Measurements from ENCODE around the gene PACSIN2. TPM values are rescaled to one million over a fixed set of nuclear protein-coding genes. Genes with fewer than 3 reads are reported as not detected.

Gene PACSIN2
- total RNA-seq, 1 donor from 2014 or later: 93.7 TPM

DNA sequence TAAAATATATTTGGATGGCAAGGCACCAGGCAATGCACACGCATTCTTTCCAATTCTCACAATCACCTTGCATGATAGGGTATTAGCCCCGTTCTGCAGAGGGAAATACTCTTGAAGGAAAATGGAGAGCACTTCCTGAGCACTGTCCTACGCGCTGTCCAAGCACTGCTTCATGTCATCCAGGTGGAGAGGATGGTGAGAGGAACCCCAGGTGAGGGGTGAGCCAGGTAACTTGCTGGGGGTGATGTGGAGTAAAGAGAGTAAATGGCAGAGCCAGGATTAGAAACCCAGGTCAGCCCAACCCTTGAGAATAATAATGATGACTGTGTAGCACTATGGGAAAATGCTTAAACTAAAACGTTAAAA is 711 bp upstream of the PACSIN2 start:
- H3K9me3 Mint-ChIP-seq (ENCODE audit: unreplicated experiment): no peaks in the 10 kb centered on the region
- DNase-seq (ENCODE audit: low spot score): no peak
- H3K4me1 Mint-ChIP-seq (ENCODE audit: unreplicated experiment): peaks cover 28% of the 10 kb centered on the region
- peaks cover 3% of the 10 kb centered on the region for H3K36me3 Mint-ChIP-seq (ENCODE audit: low read depth, unreplicated experiment)
- peaks cover 7% of the 10 kb centered on the region for H3K27me3 Mint-ChIP-seq (ENCODE audit: unreplicated experiment)
- peak overlapping the region; percentile 92 for H3K4me3 Mint-ChIP-seq (ENCODE audit: unreplicated experiment)
- peak overlapping the region; percentile 24 for H3K27ac Mint-ChIP-seq (ENCODE audit: unreplicated experiment)
- no peak for TF ChIP-seq CTCF (IDR thresholded peaks at IDR 0.05; ENCODE audit: unreplicated experiment)

GRCh38 chr22:43014316-43014868 is 557 bp downstream of the PACSIN2 start:
- peak; percentile 50 for DNase-seq (ENCODE audit: low spot score)
- peak overlapping the region; percentile 94 for H3K27ac Mint-ChIP-seq (ENCODE audit: unreplicated experiment)
- peaks cover 3% of the 10 kb centered on the region for H3K36me3 Mint-ChIP-seq (ENCODE audit: low read depth, unreplicated experiment)
- TF ChIP-seq CTCF (IDR thresholded peaks at IDR 0.05; ENCODE audit: unreplicated experiment): no peak
- H3K4me3 Mint-ChIP-seq (ENCODE audit: unreplicated experiment): peak overlapping the region; percentile 97
- peaks cover 28% of the 10 kb centered on the region for H3K4me1 Mint-ChIP-seq (ENCODE audit: unreplicated experiment)
- peaks cover 9% of the 10 kb centered on the region for H3K27me3 Mint-ChIP-seq (ENCODE audit: unreplicated experiment)
- H3K9me3 Mint-ChIP-seq (ENCODE audit: unreplicated experiment): no peaks in the 10 kb centered on the region

- peak overlapping the region; percentile 94 for H3K27ac Mint-ChIP-seq (ENCODE audit: unreplicated experiment)
- no peak for TF ChIP-seq CTCF (IDR thresholded peaks at IDR 0.05; ENCODE audit: unreplicated experiment)
- peaks cover 3% of the 10 kb centered on the region for H3K36me3 Mint-ChIP-seq (ENCODE audit: low read depth, unreplicated experiment)
Measured at GRCh38 chr22:43013355-43014315, 1.3 kb downstream of the PACSIN2 start.

DNA sequence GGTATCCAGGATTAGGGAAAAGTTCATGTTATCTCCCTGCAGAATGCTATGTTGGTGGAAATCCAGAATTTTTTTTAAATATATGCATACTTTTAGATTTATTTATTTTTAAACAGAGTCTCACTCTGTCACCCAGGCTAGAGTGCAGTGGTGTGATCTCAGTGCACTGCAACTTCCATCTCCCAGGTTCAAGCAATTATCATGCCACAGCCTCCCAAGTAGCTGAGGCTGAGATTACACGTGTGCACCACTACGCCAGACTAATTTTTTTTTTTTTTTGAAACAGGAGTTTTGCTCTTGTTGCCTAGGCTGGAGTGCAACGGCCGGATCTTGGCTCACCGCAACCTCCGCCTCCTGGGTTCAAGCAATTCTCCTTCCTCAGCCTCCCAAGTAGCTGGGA is 2.6 kb downstream of the PACSIN2 start:
- Mint-ChIP-seq H3K36me3 (ENCODE audit: low read depth, unreplicated experiment) (no peaks in the 10 kb centered on the region), H3K27ac (ENCODE audit: unreplicated experiment) (no peak overlapping the region), H3K9me3 (ENCODE audit: unreplicated experiment) (no peaks in the 10 kb centered on the region), H3K27me3 (ENCODE audit: unreplicated experiment) (peaks cover 5% of the 10 kb centered on the region), H3K4me1 (ENCODE audit: unreplicated experiment) (peaks cover 28% of the 10 kb centered on the region), H3K4me3 (ENCODE audit: unreplicated experiment) (no peak overlapping the region)
- TF ChIP-seq CTCF (IDR thresholded peaks at IDR 0.05; ENCODE audit: unreplicated experiment): no peak
- DNase-seq (ENCODE audit: low spot score): no peak

More at GRCh38 chr22:43013355-43014315, 1.3 kb downstream of the PACSIN2 start:
- Mint-ChIP-seq H3K4me1 (ENCODE audit: unreplicated experiment) (peaks cover 28% of the 10 kb centered on the region), H3K27me3 (ENCODE audit: unreplicated experiment) (peaks cover 9% of the 10 kb centered on the region), H3K9me3 (ENCODE audit: unreplicated experiment) (no peaks in the 10 kb centered on the region), H3K4me3 (ENCODE audit: unreplicated experiment) (peak overlapping the region; percentile 97)
- DNase-seq (ENCODE audit: low spot score): peak; percentile 22

DNA sequence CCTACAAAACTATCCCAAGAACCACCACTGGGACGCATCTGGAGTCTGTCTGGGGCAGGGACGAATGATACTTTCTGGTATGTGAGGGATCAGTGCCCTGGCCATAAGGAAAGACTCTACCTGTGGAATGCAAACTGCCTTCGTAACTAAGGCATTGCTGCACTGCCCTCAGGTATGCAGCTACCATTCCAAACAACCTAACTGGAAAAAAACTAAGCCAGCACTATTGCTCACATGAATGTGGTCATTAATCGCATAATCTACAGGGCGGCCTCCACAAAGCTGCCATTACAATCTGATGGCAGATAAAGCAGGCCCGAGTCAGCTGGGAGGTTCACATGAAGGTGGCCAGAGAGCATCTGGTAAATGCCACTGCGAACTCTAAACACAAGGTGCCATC is 3.9 kb downstream of the PACSIN2 start:
- no peak for TF ChIP-seq CTCF (IDR thresholded peaks at IDR 0.05; ENCODE audit: unreplicated experiment)
- no peaks in the 10 kb centered on the region for H3K9me3 Mint-ChIP-seq (ENCODE audit: unreplicated experiment)
- no peaks in the 10 kb centered on the region for H3K36me3 Mint-ChIP-seq (ENCODE audit: low read depth, unreplicated experiment)
- H3K27ac Mint-ChIP-seq (ENCODE audit: unreplicated experiment): peak overlapping the region; percentile 34
- peaks cover 5% of the 10 kb centered on the region for H3K27me3 Mint-ChIP-seq (ENCODE audit: unreplicated experiment)
- no peak overlapping the region for H3K4me3 Mint-ChIP-seq (ENCODE audit: unreplicated experiment)
- no peak for DNase-seq (ENCODE audit: low spot score)
- peaks cover 30% of the 10 kb centered on the region for H3K4me1 Mint-ChIP-seq (ENCODE audit: unreplicated experiment)

Data from endothelial cell (in vitro differentiated cells).